ENCODE measurements around the gene UROS. TPM values are rescaled to one million over a fixed set of nuclear protein-coding genes. Genes with fewer than 3 reads are reported as not detected.

The UROS gene
- total RNA-seq, 1 donor from 2014 or later: 82.5 TPM

DNA sequence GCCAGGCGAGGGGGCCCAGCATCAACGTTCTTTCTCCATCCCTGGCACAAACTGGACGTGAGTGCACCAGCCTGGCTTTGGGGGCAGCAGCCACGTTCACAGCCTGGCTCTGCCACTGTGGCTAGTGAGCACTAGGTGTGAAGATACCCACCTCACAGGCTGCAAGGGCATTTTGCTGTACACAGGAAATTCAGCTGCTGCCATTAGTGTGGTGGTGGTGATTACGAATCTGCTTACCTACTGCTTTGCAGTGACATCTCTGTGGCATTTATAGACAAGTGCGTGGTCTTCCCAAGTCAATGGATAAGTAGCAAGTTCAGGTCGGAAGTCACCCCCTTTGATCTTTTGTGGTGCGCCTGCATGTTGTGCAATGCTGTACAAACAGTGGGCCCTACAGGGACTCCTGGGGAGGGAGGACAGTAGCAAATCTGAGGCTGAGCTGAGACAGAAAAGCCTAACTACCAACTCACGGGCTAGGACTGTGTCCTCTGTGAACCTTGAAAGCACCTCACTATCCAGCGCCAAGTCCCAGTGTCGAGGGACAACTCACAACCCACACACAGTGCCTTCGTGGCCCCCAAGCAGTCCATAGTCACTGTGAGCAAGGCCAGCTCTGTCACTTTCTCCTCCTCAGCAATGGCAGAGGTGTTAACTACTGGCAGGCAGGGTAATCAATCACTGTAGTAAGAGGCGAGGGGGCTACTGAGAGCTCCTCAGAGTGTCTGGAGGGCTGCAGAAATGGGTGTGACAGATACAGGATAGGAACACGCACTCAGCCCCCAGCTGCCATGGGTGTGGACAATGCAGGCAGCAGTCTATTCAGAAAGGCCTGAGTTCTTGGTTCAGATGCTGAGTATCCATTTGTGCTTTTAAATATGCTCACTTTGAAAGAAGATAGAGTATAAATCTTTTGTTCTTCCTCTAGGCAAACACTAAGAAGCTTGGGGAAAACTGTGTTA, 30.4 kb downstream of the UROS start:
- Histone ChIP-seq H3K27me3 (ENCODE audit: control insufficient read depth, insufficient read depth, low read length) (no peaks in the 10 kb centered on the region), H3K4me3 (ENCODE audit: low read depth, low read length) (no peak overlapping the region), H3K36me3 (ENCODE audit: control insufficient read depth, insufficient read depth, low read length) (no peaks in the 10 kb centered on the region)
- DNase-seq (ENCODE audit: low read depth): no peak
- TF ChIP-seq, protein P1, sequence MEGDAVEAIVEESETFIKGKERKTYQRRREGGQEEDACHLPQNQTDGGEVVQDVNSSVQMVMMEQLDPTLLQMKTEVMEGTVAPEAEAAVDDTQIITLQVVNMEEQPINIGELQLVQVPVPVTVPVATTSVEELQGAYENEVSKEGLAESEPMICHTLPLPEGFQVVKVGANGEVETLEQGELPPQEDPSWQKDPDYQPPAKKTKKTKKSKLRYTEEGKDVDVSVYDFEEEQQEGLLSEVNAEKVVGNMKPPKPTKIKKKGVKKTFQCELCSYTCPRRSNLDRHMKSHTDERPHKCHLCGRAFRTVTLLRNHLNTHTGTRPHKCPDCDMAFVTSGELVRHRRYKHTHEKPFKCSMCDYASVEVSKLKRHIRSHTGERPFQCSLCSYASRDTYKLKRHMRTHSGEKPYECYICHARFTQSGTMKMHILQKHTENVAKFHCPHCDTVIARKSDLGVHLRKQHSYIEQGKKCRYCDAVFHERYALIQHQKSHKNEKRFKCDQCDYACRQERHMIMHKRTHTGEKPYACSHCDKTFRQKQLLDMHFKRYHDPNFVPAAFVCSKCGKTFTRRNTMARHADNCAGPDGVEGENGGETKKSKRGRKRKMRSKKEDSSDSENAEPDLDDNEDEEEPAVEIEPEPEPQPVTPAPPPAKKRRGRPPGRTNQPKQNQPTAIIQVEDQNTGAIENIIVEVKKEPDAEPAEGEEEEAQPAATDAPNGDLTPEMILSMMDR (IDR thresholded peaks at IDR 0.05; ENCODE audit: insufficient read depth, low read length, poor library complexity, severe bottlenecking): no peak

DNA sequence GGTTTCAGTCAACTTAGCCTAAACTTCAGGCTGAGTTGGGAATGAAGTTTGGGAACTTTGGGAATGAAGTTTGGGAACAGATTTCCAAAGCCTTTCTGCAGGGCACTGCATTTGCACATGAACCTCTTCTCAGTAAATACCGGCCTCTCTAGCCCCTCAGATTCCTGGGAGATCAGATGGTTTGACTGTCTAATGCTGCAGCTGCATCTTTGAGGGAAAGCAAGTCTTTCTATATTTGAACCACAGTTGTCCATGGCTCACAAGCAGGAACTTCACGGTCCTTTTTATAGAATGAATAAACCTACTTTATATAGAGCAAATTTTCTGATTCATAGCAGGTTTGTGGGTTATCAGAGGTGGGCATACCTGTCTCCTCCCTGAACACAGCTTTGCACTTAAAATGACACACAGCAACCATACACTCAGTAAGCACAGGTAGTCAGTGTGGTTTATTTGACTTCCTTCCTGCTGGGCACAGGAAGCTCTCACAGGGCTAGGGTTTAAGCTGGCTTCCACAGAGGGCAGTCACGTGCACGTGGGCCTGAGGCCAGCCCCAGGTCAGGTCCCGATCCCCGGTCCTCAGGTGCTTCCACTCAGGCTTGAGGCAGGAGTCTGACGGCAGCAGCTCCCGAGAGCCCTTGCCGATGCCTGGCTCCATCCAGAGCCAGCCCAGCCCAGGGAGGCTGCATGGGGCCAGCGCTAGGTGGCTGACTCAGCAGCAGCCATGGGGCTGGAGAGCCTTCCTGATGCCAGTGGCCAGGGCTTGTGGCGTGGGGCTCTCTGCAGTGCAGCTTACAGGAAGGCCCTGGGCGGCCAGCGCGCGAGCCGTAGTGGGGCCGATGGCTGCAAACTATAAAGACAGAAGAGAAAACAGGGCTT, 34.7 kb downstream of the UROS start:
- DNase-seq (ENCODE audit: low read depth): no peak
- no peak overlapping the region for H3K4me3 ChIP-seq (ENCODE audit: low read depth, low read length)
- no peaks in the 10 kb centered on the region for H3K27me3 ChIP-seq (ENCODE audit: control insufficient read depth, insufficient read depth, low read length)
- TF ChIP-seq, protein P1 (IDR thresholded peaks at IDR 0.05; ENCODE audit: insufficient read depth, low read length, poor library complexity, severe bottlenecking): no peak
- no peaks in the 10 kb centered on the region for H3K36me3 ChIP-seq (ENCODE audit: control insufficient read depth, insufficient read depth, low read length)

- Histone ChIP-seq H3K4me3 (ENCODE audit: low read depth, low read length) (no peak overlapping the region), H3K27me3 (ENCODE audit: control insufficient read depth, insufficient read depth, low read length) (no peaks in the 10 kb centered on the region), H3K36me3 (ENCODE audit: control insufficient read depth, insufficient read depth, low read length) (no peaks in the 10 kb centered on the region)
- TF ChIP-seq, protein P1 (IDR thresholded peaks at IDR 0.05; ENCODE audit: insufficient read depth, low read length, poor library complexity, severe bottlenecking): no peak
- DNase-seq (ENCODE audit: low read depth): no peak
These were observed 37.3 kb downstream of the UROS start for GRCh38 chr10:125785791-125786190.

GRCh38 chr10:125783957-125784356, 39.1 kb downstream of the UROS start:
- DNase-seq (ENCODE audit: low read depth): no peak
- TF ChIP-seq, protein P1 (IDR thresholded peaks at IDR 0.05; ENCODE audit: insufficient read depth, low read length, poor library complexity, severe bottlenecking): no peak
- Histone ChIP-seq H3K27me3 (ENCODE audit: control insufficient read depth, insufficient read depth, low read length) (no peaks in the 10 kb centered on the region), H3K36me3 (ENCODE audit: control insufficient read depth, insufficient read depth, low read length) (no peaks in the 10 kb centered on the region), H3K4me3 (ENCODE audit: low read depth, low read length) (no peak overlapping the region)

DNA sequence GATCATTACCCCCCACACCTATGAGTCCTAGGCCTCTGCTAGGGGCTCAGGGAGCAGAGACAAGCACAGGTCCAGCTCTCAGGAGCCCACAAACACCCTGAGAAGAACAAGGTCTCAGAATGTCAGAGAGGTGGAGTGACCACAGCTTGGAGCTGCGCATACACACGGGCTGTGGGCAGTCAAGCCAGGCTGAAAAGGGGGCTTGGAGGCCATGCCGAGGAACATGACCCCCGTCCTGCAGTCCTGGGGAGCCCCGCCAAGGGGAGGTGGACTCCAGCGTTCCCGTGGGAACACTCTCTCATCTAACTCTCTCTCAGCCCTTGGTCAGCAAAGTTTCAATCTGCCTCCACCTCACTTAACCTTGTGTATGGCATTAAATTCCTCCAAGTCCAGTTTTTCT, 39.6 kb downstream of the UROS start:
- no peak for DNase-seq (ENCODE audit: low read depth)
- no peaks in the 10 kb centered on the region for H3K36me3 ChIP-seq (ENCODE audit: control insufficient read depth, insufficient read depth, low read length)
- TF ChIP-seq, protein P1 (IDR thresholded peaks at IDR 0.05; ENCODE audit: insufficient read depth, low read length, poor library complexity, severe bottlenecking): no peak

More for the DNA sequence above, 39.6 kb downstream of the UROS start:
- H3K4me3 ChIP-seq (ENCODE audit: low read depth, low read length): no peak overlapping the region
- no peaks in the 10 kb centered on the region for H3K27me3 ChIP-seq (ENCODE audit: control insufficient read depth, insufficient read depth, low read length)
